CD4-positive, alpha-beta T cell treated with Interleukin-4 for 4 hours (primary cell): ENCODE measurements around the gene KLK7.
"Not testable (repeated sequence)": the region's sequence is repeated elsewhere in the genome, so short reads cannot be mapped to it uniquely, and the experiment has no call there.

Source experiments
- DNase-seq: peaks from one replicate; pipeline ENCODE4 v3.0.0-alpha.2; 2020

Gene KLK7

GRCh38 chr19:51010066-51010795 lies 26.5 kb upstream of the KLK7 start:
- no peak for DNase-seq

DNA sequence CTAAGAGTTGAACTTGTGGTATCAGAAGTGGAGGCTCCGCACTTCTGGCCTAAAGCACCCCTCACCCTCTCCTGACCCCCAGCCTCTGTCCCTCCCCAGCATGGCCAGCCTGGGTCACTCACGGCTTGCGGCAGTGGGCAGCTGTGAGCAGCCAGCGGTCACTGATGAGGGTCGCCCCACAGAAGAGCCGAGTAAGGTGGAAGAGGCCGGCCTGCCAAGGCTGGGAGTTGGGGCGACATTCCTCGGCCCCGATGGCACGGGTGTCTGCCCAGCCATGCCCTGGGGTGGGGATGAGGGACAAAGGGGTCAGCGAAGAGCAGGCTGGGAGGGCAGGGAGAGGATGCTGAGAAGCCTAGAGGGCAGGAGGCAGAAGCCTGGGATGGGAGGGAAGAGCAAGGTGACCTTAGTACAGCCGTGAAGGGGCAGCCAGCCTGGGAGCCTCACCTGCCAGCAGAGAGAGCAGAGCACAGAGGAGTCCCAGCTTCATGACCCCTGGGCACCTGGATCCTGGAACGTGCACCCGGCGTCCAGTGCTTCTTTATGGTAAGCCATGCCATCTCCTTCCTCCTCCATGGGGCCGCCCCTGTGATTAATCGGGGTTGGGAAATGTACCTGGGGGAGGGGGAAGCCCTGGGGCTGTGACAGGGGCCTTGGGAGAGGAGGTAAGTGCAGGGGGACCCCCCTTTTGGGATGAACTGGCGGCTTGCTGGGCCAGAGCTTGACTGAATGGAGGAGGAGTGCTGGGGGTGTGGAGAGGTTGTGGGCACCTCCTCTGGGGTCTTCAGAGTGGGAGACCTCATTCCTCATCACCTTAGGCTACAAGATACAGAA lies 25.6 kb upstream of the KLK7 start:
- no peak for DNase-seq

DNA sequence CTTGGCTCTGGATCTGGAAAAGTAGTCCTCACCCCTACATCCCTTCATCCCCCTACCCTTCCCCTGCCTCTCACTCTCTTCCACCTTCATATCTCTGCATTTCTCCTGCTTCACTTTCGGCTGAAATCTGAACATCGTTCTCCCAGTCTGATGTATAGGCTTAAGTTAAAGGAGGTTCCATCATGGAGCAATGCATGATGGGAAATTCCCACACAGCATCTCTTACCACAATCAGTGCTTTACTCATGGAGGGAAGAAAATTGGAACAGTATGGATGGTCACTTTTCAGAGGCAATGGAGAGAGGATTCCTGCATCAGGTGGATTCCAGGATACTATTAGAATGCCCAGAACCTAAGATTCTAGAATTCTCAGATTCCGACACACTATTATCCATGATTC lies 23.8 kb upstream of the KLK7 start:
- DNase-seq, result no peak

DNA sequence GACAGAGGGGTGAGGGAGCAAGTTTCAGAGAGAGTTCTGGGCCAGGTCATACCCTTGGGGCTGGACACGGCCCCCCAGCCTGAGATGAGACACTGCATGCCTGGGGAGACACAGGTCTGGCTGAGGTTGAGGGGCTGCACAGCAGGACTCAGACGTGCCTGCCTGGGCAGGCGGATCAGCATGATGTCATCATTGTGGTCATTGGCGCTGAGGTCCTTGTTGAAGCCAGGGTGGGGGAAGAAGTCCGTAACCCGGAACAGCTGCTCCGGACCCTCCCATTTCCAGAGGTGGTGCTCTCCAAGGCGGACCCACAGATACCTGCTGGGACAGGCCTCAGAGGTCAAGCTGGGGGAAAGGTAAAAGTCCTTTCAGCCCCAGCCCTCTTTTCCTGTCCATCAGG lies 22.7 kb upstream of the KLK7 start:
- DNase-seq, result no peak

- no peak for DNase-seq
Measured at GRCh38 chr19:51005248-51005647, 21.5 kb upstream of the KLK7 start.

DNA sequence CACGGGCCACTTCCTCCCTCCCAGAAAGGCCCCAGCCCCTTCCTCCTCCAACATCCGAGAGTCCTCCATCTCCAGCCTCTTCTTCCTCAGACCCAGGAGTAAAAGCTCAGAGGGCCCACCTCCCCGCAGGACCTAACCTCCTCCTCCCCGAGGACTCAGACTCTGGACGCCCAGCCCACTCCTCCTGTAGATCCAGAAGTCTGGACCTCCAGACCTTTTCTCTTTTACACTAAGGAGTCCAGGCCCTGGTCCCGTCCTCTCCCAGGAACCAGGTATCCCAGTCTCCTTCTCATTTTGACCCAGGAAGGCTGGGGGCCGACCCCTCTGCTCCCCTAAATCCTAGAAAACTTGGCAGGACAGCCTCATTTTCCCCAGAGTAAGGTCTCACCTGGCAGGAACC lies 19.6 kb upstream of the KLK7 start:
- no peak for DNase-seq

DNA sequence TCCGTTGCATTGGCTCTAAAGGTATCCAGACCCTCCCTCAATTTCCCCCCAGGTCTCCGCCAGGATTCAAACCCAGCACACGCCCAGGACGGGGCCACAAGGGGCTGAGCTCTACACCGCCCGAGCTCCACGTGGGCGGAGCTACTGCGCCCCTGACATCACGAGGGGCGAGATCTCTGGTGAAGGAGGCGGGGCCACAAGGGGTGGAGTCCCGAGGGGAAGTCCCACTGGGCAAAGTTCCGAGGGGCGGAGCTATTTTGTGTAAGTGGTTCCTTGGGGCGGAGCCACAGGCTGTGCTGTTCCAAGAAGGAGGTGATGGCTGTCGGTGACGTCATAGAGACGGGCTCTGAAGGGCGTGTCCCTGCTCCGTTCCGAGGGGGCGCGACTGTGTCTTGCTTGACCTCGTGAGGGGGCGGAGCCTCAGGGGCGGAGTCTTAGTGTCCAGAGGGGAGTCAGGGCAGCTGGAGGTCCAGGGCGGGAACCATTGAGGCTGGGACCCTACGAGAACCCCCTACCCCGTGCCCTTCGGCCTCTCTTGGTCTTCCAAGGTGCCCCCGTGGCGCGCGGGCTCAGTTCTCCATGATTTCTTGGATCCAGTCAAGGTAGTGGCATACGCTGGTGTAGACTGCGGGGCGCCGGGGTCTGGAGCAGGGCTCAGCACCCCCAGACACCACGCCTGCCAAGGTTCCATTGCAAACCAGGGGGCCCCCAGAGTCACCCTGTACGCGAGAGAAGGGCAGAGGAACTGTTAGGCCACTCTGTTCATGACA lies 19.0 kb upstream of the KLK7 start:
- DNase-seq, result no peak

DNA sequence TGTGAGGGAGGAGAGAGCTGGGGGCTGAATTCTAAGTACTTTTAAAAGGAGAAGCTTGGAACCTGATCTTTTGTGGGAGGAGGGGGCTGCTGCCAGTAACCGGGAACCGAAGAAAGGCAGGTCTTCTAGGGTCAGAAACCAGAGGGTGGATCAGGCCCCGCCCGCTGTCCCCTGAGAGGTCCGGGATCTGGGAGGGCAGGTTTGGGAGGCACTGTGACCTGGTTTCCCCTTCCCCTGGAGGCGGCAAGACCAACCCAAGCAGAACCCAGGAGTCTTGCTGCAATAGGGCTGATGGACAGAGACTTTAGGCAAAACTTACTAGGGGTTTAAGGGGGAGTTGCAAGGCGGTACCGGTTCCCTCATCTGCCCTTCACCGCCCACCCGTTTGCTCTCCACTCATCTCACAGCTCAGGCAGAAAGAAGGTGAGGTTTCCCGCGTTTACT lies 18.4 kb upstream of the KLK7 start:
- DNase-seq, result no peak

GRCh38 chr19:51001515-51001914 lies 17.8 kb upstream of the KLK7 start, which contains the start of gene KLK8:
KLK8 (minus strand) TSS chr19:51001604; CDS start chr19:51001167, 437 bp downstream.
- DNase-seq, result no peak

DNA sequence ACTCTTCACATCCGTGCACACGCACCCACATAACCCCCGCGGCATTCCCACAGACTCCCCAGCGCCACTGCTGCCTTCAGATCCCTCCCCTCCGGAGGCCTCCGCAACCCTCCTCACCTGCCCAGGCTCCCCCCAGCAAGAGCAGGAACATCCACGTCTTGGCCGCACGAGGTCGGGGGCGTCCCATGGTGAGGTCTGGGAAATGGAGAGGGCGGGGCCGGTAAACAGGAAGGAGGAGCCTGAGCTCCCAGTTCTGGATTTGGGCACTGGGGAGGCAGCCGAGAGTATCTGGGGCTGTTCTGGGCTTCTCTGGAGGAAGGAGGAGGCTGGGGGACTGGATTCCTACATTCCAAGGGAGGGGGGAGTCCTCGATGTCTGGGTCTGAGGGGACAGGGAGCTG lies 17.3 kb upstream of the KLK7 start:
- no peak for DNase-seq

DNA sequence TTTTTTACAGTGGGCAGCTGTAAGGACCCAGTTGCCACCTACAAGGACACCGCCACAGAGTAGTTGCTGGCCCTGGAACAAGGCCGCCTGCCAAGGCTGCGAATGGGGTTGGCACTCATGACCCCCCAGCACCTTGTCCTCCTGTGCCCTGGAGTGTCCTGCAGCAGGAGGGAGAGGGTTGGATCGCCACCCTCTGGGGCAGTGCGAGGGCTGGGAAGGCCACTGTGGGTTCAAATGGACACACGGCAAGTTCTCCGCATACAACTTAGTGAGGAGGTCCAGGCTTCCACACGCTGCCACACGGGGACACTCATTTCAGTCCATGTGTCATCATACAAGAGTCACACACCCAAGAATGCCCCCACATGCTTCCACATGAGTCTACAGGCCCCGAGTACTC lies 16.7 kb upstream of the KLK7 start:
- DNase-seq, result no peak

- no peak for DNase-seq
Measured at GRCh38 chr19:50998686-50999085, 15.0 kb upstream of the KLK7 start.

- no peak for DNase-seq
Measured at GRCh38 chr19:50998061-50998460, 14.3 kb upstream of the KLK7 start.

GRCh38 chr19:50994129-50994528 lies 10.4 kb upstream of the KLK7 start:
- DNase-seq, result no peak

GRCh38 chr19:50992666-50993035 lies 8.9 kb upstream of the KLK7 start:
- no peak for DNase-seq

DNA sequence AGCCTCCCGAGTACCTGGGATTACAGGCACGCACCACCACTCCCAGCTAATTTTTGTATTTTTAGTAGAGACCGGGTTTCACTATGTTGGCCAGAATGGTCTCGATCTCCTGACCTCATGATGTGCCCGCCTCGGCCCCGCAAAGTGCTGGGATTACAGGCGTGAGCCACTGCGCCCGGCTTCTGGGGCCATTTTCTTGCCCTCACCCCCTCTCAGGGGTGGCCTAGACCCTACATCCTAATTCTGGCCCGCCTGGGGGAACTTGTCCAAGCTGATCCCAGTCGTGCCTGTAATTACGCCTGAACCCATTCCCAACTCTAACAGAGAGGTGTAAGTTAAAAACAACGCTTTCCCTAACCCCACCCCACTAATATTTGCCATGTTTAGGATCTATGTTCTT lies 699 bp upstream of the KLK7 start:
- DNase-seq, result not testable (repeated sequence)

DNA sequence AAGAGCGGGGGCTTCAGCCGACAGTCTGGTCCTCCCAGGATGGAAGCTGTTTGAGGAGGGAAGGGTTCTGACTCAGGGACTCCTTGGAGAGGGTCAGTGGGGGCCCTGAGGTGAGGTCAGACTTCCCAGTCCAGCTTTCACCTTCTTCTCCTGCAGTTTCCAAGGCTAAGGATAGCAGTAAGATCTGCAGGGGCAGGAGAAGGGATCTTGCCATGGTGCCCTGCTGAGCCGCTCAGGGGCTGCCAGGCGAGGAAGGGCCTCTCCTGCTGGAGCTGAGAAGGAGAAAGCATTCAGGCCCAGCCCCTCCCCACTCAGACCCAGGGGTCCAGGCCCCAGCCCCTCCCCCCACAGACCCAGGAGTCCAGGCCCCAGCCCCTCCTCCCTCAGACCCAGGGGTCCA lies 1.5 kb downstream of the KLK7 start:
- no peak for DNase-seq

GRCh38 chr19:50981587-50982146 lies 2.0 kb downstream of the KLK7 start:
- DNase-seq, result no peak

DNA sequence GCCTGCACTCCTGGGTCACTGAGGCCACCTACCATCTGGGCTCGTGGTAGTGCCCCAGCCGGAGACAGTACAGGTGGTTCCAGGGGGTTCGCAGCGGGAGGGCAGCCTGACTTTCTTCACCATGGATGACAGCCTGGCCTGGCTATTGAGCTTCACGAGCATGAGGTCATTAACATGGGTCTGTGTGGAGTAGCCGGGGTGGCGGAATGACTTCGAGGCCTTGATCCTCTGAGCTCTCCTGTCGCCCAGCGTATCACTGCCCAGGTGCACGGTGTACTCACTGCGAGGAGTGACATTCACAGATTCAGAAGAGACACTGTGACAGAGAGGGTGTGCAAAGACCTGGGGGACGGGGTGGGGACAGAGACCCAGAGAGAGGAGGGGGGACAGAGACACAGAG lies 3.5 kb downstream of the KLK7 start:
- no peak for DNase-seq

DNA sequence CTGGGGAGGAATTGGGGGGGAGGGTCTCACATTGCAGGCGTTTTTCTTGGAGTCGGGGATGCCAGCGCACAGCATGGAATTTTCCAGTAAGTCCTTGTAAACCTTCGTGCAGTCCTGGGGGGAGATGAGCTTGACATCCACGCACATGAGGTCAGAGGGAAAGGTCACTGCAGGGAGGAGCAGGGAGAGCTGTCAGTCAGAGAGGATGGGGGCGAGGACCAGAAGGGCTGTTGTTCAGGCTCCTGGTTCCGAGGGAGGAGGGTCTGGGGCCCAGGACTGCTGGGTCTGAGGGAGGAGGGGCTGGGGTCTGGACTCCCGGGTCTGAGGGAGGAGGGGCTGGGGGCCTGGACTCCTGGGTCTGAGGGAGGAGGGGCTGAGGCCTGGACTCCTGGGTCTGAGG lies 4.0 kb downstream of the KLK7 start:
- DNase-seq, result no peak

DNA sequence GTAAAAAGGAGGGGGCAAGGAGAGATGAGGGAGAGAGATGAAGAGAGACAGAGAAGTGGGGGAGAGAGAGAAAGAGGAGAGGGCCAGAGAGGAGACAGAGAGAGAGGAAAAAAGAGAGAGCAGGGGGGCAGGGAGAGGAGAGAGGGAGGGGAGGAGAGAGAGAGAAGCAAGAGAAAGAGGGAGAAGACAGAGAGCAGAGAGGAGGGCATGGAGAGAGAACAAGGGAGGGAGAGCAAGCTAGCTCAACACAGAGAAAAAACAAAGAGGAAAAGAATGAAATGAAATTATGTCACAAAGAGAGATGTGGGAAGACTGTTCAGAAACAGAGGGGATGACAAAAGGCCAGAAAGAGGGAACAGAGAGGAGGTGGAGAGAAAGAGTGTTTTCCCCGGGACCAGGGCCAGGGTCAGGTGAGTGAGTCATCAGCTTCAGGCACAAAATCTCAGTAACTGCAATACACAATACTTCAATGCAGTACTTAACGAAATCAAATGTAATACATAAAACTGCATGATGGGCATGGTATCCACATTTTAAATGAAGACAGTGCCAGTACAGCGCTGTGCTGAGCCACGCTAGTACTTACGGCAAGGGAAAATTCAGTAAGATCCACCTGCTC lies 4.8 kb downstream of the KLK7 start:
- no peak for DNase-seq

GRCh38 chr19:50977626-50978025 lies 6.1 kb downstream of the KLK7 start:
- DNase-seq, result no peak

GRCh38 chr19:50975766-50976165 lies 8.0 kb downstream of the KLK7 start:
- no peak for DNase-seq
